DOHH2 (cell line): ENCODE results near the gene SERINC5.

Source experiments
- H3F3A ChIP-seq: fragments of 200-600 bp; sonication (generic), shearing (Covaris generic); 2 replicates; pipeline ENCODE4 v1.6.0; 2016; ENCODE audit warnings: antibody characterized with exemption, mild to moderate bottlenecking; ENCODE audit not compliant: control insufficient read depth, insufficient read depth
- H3K27ac ChIP-seq: fragments of 200-600 bp; sonication (generic); 2 replicates; pipeline ENCODE4 v1.5.1; 2014; ENCODE audit warnings: low read depth, mild to moderate bottlenecking, low read length, moderate library complexity
- H3K27me3 ChIP-seq: fragments of 200-600 bp; sonication (generic); 2 replicates; pipeline ENCODE4 v1.6.1; 2014; ENCODE audit warnings: mild to moderate bottlenecking, low read length, mixed read lengths; ENCODE audit not compliant: control insufficient read depth
- H3K36me3 ChIP-seq: fragments of 200-600 bp; sonication (generic); 2 replicates; pipeline ENCODE4 v1.6.1; 2014; ENCODE audit warnings: mild to moderate bottlenecking, low read length, moderate library complexity, mixed read lengths; ENCODE audit not compliant: control insufficient read depth
- H3K4me1 ChIP-seq: fragments of 200-600 bp; sonication (generic); 2 replicates; pipeline ENCODE4 v1.6.1; 2014; ENCODE audit warnings: mild to moderate bottlenecking, low read length, mixed read lengths; ENCODE audit not compliant: control insufficient read depth
- H3K4me2 ChIP-seq: fragments of 200-600 bp; sonication (generic); 2 replicates; pipeline ENCODE4 v1.6.0; 2014; ENCODE audit warnings: mild to moderate bottlenecking, low read length, moderate library complexity
- H3K4me3 ChIP-seq: fragments of 200-600 bp; sonication (generic); 2 replicates; pipeline ENCODE4 v1.5.1; 2014; ENCODE audit warnings: mild to moderate bottlenecking, low read length, mixed read lengths
- H3K79me2 ChIP-seq: fragments of 200-600 bp; sonication (generic); 2 replicates; pipeline ENCODE4 v1.6.1; 2014; ENCODE audit warnings: mild to moderate bottlenecking, low read length, mixed read lengths; ENCODE audit not compliant: control insufficient read depth
- H3K9me2 ChIP-seq: fragments of 200-600 bp; sonication (generic); replicated peaks from 2 replicates; pipeline ENCODE4 v1.6.1; 2014; ENCODE audit warnings: mild to moderate bottlenecking, low read length, mixed read lengths; ENCODE audit not compliant: control insufficient read depth
- H3K9me3 ChIP-seq: fragments of 200-600 bp; sonication (generic); 2 replicates; pipeline ENCODE4 v1.6.1; 2014; ENCODE audit warnings: antibody characterized with exemption, low read length, mixed read lengths; ENCODE audit not compliant: control insufficient read depth, insufficient read depth
- H4K20me1 ChIP-seq: fragments of 200-600 bp; sonication (generic); 2 replicates; pipeline ENCODE4 v1.6.0; 2014; ENCODE audit warnings: low read depth, mild to moderate bottlenecking, antibody characterized with exemption, low read length, moderate library complexity; ENCODE audit not compliant: control insufficient read depth, insufficient read depth
- EZH2phosphoT487 ChIP-seq: fragments of 200-600 bp; sonication (generic); IDR thresholded peaks from 2 replicates; pipeline ENCODE4 v1.6.1; 2017; ENCODE audit warnings: borderline replicate concordance, mild to moderate bottlenecking, antibody characterized with exemption, low read length, moderate library complexity, mixed read lengths
- TF ChIP-seq, protein P1 (sequence below): fragments of 200-600 bp; sonication (generic); IDR thresholded peaks from one replicate; pipeline ENCODE4 v1.5.1; 2014; ENCODE audit warnings: antibody characterized with exemption, mild to moderate bottlenecking, low read depth, low read length; ENCODE audit not compliant: poor library complexity, severe bottlenecking

Gene SERINC5

DNA sequence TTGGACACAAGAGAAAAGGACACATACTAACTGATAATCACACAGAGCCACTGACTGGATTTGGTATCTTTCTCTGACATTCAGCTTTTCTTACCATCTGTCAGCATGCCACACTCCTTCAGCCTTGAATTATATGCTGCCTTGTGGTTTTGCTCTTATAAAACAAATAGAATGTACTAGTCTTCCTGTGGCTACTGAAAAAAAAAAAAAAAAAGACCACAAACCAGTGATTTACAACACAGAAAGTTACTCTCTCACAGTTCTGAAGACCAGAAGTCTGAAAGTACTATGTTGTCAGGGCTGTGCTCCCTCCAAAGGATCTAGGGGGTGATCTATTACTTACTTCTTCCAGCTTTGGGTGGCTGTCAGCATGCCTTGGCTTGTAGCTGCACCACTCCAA, 138.4 kb downstream of the SERINC5 start:
- H3K9me3 ChIP-seq: no peaks in the 10 kb centered on the region
- no peak overlapping the region for H3K4me3 ChIP-seq
- H4K20me1 ChIP-seq: no peaks in the 10 kb centered on the region

DNA sequence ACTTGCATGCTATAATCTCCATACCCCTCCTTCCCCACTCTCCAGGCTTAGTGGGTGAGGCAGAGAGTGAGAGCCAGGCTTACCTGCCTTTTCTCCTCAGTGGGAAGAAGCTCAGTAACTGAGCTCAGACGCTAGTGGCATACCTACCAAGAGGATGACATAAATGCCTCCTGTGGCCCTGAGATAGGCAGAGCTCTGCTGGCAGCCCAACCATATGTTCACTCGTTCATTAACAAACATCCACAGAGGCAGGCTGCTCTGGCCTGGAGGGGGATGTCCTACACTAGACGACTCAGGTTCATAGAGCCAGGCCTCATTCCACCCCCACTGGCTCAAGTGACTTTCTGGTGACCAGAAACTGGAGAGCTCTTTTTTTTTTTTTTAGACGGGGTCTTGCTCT, 139.4 kb downstream of the SERINC5 start:
- H3K9me2 ChIP-seq: no peaks in the 10 kb centered on the region
- H3K4me3 ChIP-seq: no peak overlapping the region
- H3K79me2 ChIP-seq: no peaks in the 10 kb centered on the region
- H3K27me3 ChIP-seq: no peaks in the 10 kb centered on the region
- TF ChIP-seq EZH2phosphoT487: no peak
- TF ChIP-seq, protein P1, sequence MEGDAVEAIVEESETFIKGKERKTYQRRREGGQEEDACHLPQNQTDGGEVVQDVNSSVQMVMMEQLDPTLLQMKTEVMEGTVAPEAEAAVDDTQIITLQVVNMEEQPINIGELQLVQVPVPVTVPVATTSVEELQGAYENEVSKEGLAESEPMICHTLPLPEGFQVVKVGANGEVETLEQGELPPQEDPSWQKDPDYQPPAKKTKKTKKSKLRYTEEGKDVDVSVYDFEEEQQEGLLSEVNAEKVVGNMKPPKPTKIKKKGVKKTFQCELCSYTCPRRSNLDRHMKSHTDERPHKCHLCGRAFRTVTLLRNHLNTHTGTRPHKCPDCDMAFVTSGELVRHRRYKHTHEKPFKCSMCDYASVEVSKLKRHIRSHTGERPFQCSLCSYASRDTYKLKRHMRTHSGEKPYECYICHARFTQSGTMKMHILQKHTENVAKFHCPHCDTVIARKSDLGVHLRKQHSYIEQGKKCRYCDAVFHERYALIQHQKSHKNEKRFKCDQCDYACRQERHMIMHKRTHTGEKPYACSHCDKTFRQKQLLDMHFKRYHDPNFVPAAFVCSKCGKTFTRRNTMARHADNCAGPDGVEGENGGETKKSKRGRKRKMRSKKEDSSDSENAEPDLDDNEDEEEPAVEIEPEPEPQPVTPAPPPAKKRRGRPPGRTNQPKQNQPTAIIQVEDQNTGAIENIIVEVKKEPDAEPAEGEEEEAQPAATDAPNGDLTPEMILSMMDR: no peak
- no peaks in the 10 kb centered on the region for H3K36me3 ChIP-seq
- H3K9me3 ChIP-seq: no peaks in the 10 kb centered on the region
- H3K27ac ChIP-seq: no peak overlapping the region
- no peaks in the 10 kb centered on the region for H3K4me1 ChIP-seq
- no peak overlapping the region for H3K4me2 ChIP-seq
- H4K20me1 ChIP-seq: no peaks in the 10 kb centered on the region
- H3F3A ChIP-seq: no peaks in the 10 kb centered on the region

More for the DNA sequence above, 138.4 kb downstream of the SERINC5 start:
- Histone ChIP-seq H3K4me1 (no peaks in the 10 kb centered on the region), H3K36me3 (no peaks in the 10 kb centered on the region), H3K4me2 (no peak overlapping the region), H3F3A (no peaks in the 10 kb centered on the region), H3K79me2 (no peaks in the 10 kb centered on the region), H3K27me3 (no peaks in the 10 kb centered on the region), H3K9me2 (no peaks in the 10 kb centered on the region), H3K27ac (no peak overlapping the region)
- TF ChIP-seq, protein P1: no peak
- no peak for TF ChIP-seq EZH2phosphoT487

DNA sequence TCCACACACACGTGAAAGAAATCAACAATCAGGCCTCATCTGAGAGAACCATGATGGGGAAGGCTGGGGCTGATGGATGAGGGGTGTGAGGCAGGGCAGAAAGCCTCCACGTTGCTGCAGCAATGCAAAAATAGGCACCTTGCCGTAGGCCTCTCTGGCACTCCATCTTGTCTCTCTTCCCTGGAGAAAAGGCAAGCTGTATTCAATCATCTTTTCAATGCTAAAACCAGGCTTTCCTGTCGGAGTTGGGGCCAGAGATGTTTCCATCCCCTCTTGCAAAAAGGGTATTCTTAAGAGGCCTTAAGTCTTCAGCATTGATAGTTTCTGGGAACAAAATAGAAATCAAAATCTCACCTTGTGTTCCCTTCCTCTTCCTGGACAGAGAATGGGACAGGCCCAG, 139.8 kb downstream of the SERINC5 start:
- Histone ChIP-seq H4K20me1 (no peaks in the 10 kb centered on the region), H3K27ac (no peak overlapping the region), H3K4me2 (no peak overlapping the region), H3K4me1 (no peaks in the 10 kb centered on the region), H3K9me3 (no peaks in the 10 kb centered on the region), H3K79me2 (no peaks in the 10 kb centered on the region), H3K36me3 (no peaks in the 10 kb centered on the region), H3K4me3 (no peak overlapping the region), H3K9me2 (no peaks in the 10 kb centered on the region), H3K27me3 (no peaks in the 10 kb centered on the region), H3F3A (no peaks in the 10 kb centered on the region)
- TF ChIP-seq, protein P1: no peak
- no peak for TF ChIP-seq EZH2phosphoT487
